ENCODE measurements around the gene RAG1. TPM values are rescaled to one million over a fixed set of nuclear protein-coding genes. Genes with fewer than 3 reads are reported as not detected.

RAG1 gene
- total RNA-seq, 1 donor from 2014 or later: 1.6 TPM

DNA sequence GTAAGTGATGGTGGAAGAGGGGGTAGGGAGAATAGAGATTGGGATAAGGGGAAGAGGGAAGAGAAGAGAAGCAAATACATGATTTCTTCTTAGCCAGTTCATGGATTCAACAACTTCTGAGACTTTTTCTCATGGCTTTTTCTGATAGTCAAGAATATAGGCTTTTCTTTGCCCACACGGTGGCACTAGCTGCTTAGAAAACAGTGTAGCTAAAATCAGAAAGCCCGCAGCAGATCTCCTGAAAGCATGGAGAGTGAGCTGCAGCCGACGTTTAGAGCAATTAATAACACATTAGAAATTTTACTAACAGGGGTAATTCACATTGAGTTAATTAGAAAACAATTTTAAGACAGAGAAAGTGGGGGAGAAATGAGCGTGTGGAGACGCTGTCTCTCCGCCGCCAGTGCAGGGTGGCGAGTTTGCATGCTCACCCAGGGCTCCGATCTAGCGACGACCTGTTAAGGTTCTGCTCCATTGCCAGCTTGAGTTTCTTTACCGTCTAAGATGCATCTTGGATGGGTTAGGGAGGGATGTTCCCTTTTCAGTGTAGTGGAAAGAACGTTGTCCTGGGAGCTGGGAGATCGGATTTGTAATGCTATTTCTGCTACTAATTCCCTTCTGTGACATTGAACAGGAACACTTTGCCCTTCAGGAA, 3.3 kb upstream of the RAG1 start:
- peaks cover 0 to 3% (median 0%) of the 10 kb centered on the region in 3 donors for H3K27me3 ChIP-seq (ENCODE audit: control insufficient read depth in 3 of 3, insufficient read depth in 3 of 3, low read length in 3 of 3)
- peaks cover 0 to 2% (median 0%) of the 10 kb centered on the region in 3 donors for H3K9me3 ChIP-seq (ENCODE audit: control insufficient read depth in 3 of 3, low read length in 3 of 3)
- no peaks in the 10 kb centered on the region for H3K36me3 ChIP-seq (ENCODE audit: control insufficient read depth in 3 of 3, insufficient read depth in 3 of 3, low read length in 3 of 3)
- peaks cover 0 to 4% (median 3%) of the 10 kb centered on the region in 3 donors for H3K4me1 ChIP-seq (ENCODE audit: control insufficient read depth in 3 of 3, insufficient read depth in 3 of 3, low read length in 3 of 3)
- H3K27ac ChIP-seq (ENCODE audit: low read depth, low read length): no peak overlapping the region
- peak overlapping the region; percentile 60 to 65 (median 63) for H3K4me3 ChIP-seq (ENCODE audit: low read length in 3 of 3)
- H3K9ac ChIP-seq (ENCODE audit: low read depth in 1 of 3, low read length in 3 of 3): peak overlapping the region in 2 of 3 donors; percentile 52 to 58

DNA sequence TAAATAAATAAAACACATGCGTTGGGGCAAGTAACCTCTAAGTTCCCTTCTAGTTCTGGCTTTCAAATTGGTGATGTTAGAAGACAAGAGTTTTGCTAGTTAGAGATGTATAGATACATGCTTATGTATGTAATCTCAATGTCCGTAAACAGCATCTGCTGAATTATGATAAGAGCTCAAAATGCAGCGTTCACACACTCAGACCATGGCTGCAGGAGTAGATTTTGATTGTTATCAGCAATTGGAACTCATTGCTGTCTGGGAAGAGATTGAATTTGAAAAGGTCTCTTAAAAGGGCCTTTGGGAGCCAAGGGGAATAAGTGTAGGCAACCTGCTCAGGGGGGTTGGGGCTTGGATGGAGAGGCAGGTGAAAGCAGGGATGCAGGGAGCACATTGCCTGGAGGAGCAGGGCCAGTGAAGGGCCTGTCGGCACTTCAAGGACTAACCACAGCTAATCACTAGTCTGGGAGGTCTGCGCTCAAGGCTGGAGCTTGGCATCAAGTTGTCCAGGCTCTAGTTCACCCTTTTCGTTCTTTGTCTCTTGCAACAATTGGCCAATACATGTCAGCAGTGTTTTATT, 2.7 kb upstream of the RAG1 start:
- no peak overlapping the region for H3K27ac ChIP-seq (ENCODE audit: low read depth, low read length)
- H3K9me3 ChIP-seq (ENCODE audit: control insufficient read depth in 3 of 3, low read length in 3 of 3): no peaks in the 10 kb centered on the region
- H3K27me3 ChIP-seq (ENCODE audit: control insufficient read depth in 3 of 3, insufficient read depth in 3 of 3, low read length in 3 of 3): peaks cover 0 to 3% (median 0%) of the 10 kb centered on the region in 3 donors
- no peaks in the 10 kb centered on the region for H3K36me3 ChIP-seq (ENCODE audit: control insufficient read depth in 3 of 3, insufficient read depth in 3 of 3, low read length in 3 of 3)
- peak overlapping the region in 1 of 3 donors; percentile 58 for H3K9ac ChIP-seq (ENCODE audit: low read depth in 1 of 3, low read length in 3 of 3)
- peak overlapping the region in 2 of 3 donors; percentile 63 to 65 for H3K4me3 ChIP-seq (ENCODE audit: low read length in 3 of 3)
- peaks cover 0 to 4% (median 3%) of the 10 kb centered on the region in 3 donors for H3K4me1 ChIP-seq (ENCODE audit: control insufficient read depth in 3 of 3, insufficient read depth in 3 of 3, low read length in 3 of 3)

DNA sequence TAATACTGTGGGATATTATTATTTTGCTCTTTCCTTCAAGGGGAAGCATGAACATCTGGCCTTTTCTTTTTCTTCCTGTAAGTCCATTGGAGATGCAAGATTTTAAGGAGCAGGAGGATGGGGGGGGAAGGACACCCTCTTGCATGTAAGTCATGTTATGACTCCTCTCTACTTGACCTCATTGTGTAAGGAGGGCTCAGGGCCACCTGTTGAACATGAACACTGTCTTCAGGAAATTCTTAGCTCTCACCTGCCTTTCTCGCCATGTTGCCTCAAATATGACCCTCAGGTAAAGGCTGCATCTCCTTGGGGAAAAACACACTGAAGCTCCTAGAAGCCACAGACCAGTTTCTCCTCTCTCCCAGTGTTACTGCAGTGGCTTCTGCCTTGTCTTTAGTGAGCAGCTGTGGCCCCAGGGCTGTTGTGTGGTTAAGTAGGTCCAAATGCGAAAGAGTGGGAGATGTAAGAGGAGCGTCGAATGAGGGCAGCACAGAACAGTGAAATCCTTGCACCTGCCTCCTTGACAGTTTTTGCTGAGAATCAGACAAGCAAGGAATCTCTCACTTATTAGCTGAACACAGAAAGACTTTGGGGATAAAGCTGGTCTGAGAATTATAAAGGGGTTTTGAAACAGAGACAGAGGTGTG, 1.3 kb upstream of the RAG1 start:
- Histone ChIP-seq H3K4me3 (ENCODE audit: low read length in 3 of 3) (no peak overlapping the region), H3K9ac (ENCODE audit: low read depth in 1 of 3, low read length in 3 of 3) (no peak overlapping the region), H3K36me3 (ENCODE audit: control insufficient read depth in 3 of 3, insufficient read depth in 3 of 3, low read length in 3 of 3) (no peaks in the 10 kb centered on the region), H3K9me3 (ENCODE audit: control insufficient read depth in 3 of 3, low read length in 3 of 3) (no peaks in the 10 kb centered on the region), H3K27me3 (ENCODE audit: control insufficient read depth in 3 of 3, insufficient read depth in 3 of 3, low read length in 3 of 3) (peaks cover 0 to 3% (median 2%) of the 10 kb centered on the region in 3 donors), H3K27ac (ENCODE audit: low read depth, low read length) (no peak overlapping the region), H3K4me1 (ENCODE audit: control insufficient read depth in 3 of 3, insufficient read depth in 3 of 3, low read length in 3 of 3) (peaks cover 0 to 4% (median 3%) of the 10 kb centered on the region in 3 donors)

DNA sequence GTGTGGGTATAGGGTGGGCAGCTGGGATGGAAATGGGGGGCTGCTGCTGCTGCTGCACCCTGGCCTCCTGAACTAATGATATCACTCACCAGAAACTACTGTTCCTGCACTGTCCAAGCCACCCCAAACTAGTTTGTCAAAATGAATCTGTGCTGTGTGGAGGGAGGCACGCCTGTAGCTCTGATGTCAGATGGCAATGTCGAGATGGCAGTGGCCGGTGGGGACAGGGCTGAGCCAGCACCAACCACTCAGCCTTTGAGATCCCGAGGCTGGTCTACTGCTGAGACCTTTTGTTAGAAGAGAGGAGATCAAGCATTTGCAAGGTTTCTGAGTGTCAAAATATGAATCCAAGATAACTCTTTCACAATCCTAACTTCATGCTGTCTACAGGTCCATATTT, 1.3 kb downstream of the RAG1 start:
- H3K36me3 ChIP-seq (ENCODE audit: control insufficient read depth in 3 of 3, insufficient read depth in 3 of 3, low read length in 3 of 3): no peaks in the 10 kb centered on the region
- no peak overlapping the region for H3K9ac ChIP-seq (ENCODE audit: low read depth in 1 of 3, low read length in 3 of 3)
- H3K4me1 ChIP-seq (ENCODE audit: control insufficient read depth in 3 of 3, insufficient read depth in 3 of 3, low read length in 3 of 3): peaks cover 0 to 4% (median 3%) of the 10 kb centered on the region in 3 donors
- H3K9me3 ChIP-seq (ENCODE audit: control insufficient read depth in 3 of 3, low read length in 3 of 3): no peaks in the 10 kb centered on the region
- no peak overlapping the region for H3K27ac ChIP-seq (ENCODE audit: low read depth, low read length)
- peaks cover 0 to 3% (median 2%) of the 10 kb centered on the region in 3 donors for H3K27me3 ChIP-seq (ENCODE audit: control insufficient read depth in 3 of 3, insufficient read depth in 3 of 3, low read length in 3 of 3)
- H3K4me3 ChIP-seq (ENCODE audit: low read length in 3 of 3): no peak overlapping the region

DNA sequence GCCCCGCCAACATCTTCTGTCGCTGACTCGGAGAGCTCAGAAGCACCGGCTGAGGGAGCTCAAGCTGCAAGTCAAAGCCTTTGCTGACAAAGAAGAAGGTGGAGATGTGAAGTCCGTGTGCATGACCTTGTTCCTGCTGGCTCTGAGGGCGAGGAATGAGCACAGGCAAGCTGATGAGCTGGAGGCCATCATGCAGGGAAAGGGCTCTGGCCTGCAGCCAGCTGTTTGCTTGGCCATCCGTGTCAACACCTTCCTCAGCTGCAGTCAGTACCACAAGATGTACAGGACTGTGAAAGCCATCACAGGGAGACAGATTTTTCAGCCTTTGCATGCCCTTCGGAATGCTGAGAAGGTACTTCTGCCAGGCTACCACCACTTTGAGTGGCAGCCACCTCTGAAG, 6.7 kb downstream of the RAG1 start:
- peaks cover 0 to 2% (median 0%) of the 10 kb centered on the region in 3 donors for H3K27me3 ChIP-seq (ENCODE audit: control insufficient read depth in 3 of 3, insufficient read depth in 3 of 3, low read length in 3 of 3)
- H3K4me1 ChIP-seq (ENCODE audit: control insufficient read depth in 3 of 3, insufficient read depth in 3 of 3, low read length in 3 of 3): no peaks in the 10 kb centered on the region
- H3K36me3 ChIP-seq (ENCODE audit: control insufficient read depth in 3 of 3, insufficient read depth in 3 of 3, low read length in 3 of 3): no peaks in the 10 kb centered on the region
- H3K9me3 ChIP-seq (ENCODE audit: control insufficient read depth in 3 of 3, low read length in 3 of 3): no peaks in the 10 kb centered on the region
- H3K4me3 ChIP-seq (ENCODE audit: low read length in 3 of 3): no peak overlapping the region
- H3K9ac ChIP-seq (ENCODE audit: low read depth in 1 of 3, low read length in 3 of 3): no peak overlapping the region
- H3K27ac ChIP-seq (ENCODE audit: low read depth, low read length): no peak overlapping the region

GRCh38 chr11:36577373-36577772, 9.6 kb downstream of the RAG1 start:
- H3K36me3 ChIP-seq (ENCODE audit: control insufficient read depth in 3 of 3, insufficient read depth in 3 of 3, low read length in 3 of 3): no peaks in the 10 kb centered on the region
- no peak overlapping the region for H3K9ac ChIP-seq (ENCODE audit: low read depth in 1 of 3, low read length in 3 of 3)
- no peaks in the 10 kb centered on the region for H3K9me3 ChIP-seq (ENCODE audit: control insufficient read depth in 3 of 3, low read length in 3 of 3)
- no peaks in the 10 kb centered on the region for H3K27me3 ChIP-seq (ENCODE audit: control insufficient read depth in 3 of 3, insufficient read depth in 3 of 3, low read length in 3 of 3)
- no peak overlapping the region for H3K27ac ChIP-seq (ENCODE audit: low read depth, low read length)
- no peaks in the 10 kb centered on the region for H3K4me1 ChIP-seq (ENCODE audit: control insufficient read depth in 3 of 3, insufficient read depth in 3 of 3, low read length in 3 of 3)
- no peak overlapping the region for H3K4me3 ChIP-seq (ENCODE audit: low read length in 3 of 3)

DNA sequence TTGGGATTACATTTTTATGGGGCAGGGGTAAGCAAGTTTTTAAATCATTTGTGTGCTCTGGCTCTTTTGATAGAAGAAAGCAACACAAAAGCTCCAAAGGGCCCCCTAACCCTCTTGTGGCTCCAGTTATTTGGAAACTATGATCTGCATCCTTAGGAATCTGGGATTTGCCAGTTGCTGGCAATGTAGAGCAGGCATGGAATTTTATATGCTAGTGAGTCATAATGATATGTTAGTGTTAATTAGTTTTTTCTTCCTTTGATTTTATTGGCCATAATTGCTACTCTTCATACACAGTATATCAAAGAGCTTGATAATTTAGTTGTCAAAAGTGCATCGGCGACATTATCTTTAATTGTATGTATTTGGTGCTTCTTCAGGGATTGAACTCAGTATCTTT, 10.1 kb downstream of the RAG1 start:
- no peaks in the 10 kb centered on the region for H3K36me3 ChIP-seq (ENCODE audit: control insufficient read depth in 3 of 3, insufficient read depth in 3 of 3, low read length in 3 of 3)
- H3K4me3 ChIP-seq (ENCODE audit: low read length in 3 of 3): no peak overlapping the region
- no peak overlapping the region for H3K27ac ChIP-seq (ENCODE audit: low read depth, low read length)
- H3K9ac ChIP-seq (ENCODE audit: low read depth in 1 of 3, low read length in 3 of 3): no peak overlapping the region
- H3K27me3 ChIP-seq (ENCODE audit: control insufficient read depth in 3 of 3, insufficient read depth in 3 of 3, low read length in 3 of 3): no peaks in the 10 kb centered on the region
- H3K4me1 ChIP-seq (ENCODE audit: control insufficient read depth in 3 of 3, insufficient read depth in 3 of 3, low read length in 3 of 3): no peaks in the 10 kb centered on the region
- H3K9me3 ChIP-seq (ENCODE audit: control insufficient read depth in 3 of 3, low read length in 3 of 3): no peaks in the 10 kb centered on the region

DNA sequence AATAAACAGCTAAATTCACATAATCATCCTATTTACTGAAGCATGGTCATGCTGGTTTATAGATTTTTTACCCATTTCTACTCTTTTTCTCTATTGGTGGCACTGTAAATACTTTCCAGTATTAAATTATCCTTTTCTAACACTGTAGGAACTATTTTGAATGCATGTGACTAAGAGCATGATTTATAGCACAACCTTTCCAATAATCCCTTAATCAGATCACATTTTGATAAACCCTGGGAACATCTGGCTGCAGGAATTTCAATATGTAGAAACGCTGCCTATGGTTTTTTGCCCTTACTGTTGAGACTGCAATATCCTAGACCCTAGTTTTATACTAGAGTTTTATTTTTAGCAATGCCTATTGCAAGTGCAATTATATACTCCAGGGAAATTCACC, 10.7 kb downstream of the RAG1 start:
- no peak overlapping the region for H3K27ac ChIP-seq (ENCODE audit: low read depth, low read length)
- H3K27me3 ChIP-seq (ENCODE audit: control insufficient read depth in 3 of 3, insufficient read depth in 3 of 3, low read length in 3 of 3): no peaks in the 10 kb centered on the region
- H3K9ac ChIP-seq (ENCODE audit: low read depth in 1 of 3, low read length in 3 of 3): no peak overlapping the region
- no peaks in the 10 kb centered on the region for H3K36me3 ChIP-seq (ENCODE audit: control insufficient read depth in 3 of 3, insufficient read depth in 3 of 3, low read length in 3 of 3)
- no peaks in the 10 kb centered on the region for H3K4me1 ChIP-seq (ENCODE audit: control insufficient read depth in 3 of 3, insufficient read depth in 3 of 3, low read length in 3 of 3)
- no peaks in the 10 kb centered on the region for H3K9me3 ChIP-seq (ENCODE audit: control insufficient read depth in 3 of 3, low read length in 3 of 3)
- no peak overlapping the region for H3K4me3 ChIP-seq (ENCODE audit: low read length in 3 of 3)

- Histone ChIP-seq H3K4me1 (ENCODE audit: control insufficient read depth in 3 of 3, insufficient read depth in 3 of 3, low read length in 3 of 3) (no peaks in the 10 kb centered on the region), H3K27me3 (ENCODE audit: control insufficient read depth in 3 of 3, insufficient read depth in 3 of 3, low read length in 3 of 3) (no peaks in the 10 kb centered on the region), H3K9me3 (ENCODE audit: control insufficient read depth in 3 of 3, low read length in 3 of 3) (no peaks in the 10 kb centered on the region), H3K36me3 (ENCODE audit: control insufficient read depth in 3 of 3, insufficient read depth in 3 of 3, low read length in 3 of 3) (no peaks in the 10 kb centered on the region), H3K4me3 (ENCODE audit: low read length in 3 of 3) (no peak overlapping the region), H3K9ac (ENCODE audit: low read depth in 1 of 3, low read length in 3 of 3) (no peak overlapping the region), H3K27ac (ENCODE audit: low read depth, low read length) (no peak overlapping the region)
These were observed 13.7 kb downstream of the RAG1 start for GRCh38 chr11:36581536-36581935.

DNA sequence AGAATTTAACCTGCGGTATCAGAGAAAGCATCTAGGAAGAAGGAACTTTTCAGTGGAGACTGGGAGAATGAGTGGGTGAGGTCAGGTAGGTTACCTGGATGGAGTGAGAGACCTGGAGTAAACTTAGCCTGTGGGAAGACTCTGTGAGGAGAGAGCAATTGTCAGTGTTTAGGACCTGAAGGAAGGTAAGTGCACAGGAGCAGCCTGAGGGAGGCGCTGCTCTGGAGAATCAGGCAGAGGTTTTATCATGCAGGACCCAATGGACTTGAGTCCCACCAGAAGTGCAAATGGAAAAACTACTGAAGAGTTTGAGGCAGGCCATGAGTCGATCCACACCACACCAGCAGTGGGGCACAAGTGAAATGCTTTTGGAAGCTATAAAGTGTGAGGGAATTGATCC, 15.9 kb downstream of the RAG1 start:
- no peak overlapping the region for H3K4me3 ChIP-seq (ENCODE audit: low read length in 3 of 3)
- H3K4me1 ChIP-seq (ENCODE audit: control insufficient read depth in 3 of 3, insufficient read depth in 3 of 3, low read length in 3 of 3): no peaks in the 10 kb centered on the region
- no peaks in the 10 kb centered on the region for H3K9me3 ChIP-seq (ENCODE audit: control insufficient read depth in 3 of 3, low read length in 3 of 3)
- H3K9ac ChIP-seq (ENCODE audit: low read depth in 1 of 3, low read length in 3 of 3): no peak overlapping the region
- peaks cover 1 to 6% (median 2%) of the 10 kb centered on the region in 3 donors for H3K27me3 ChIP-seq (ENCODE audit: control insufficient read depth in 3 of 3, insufficient read depth in 3 of 3, low read length in 3 of 3)
- H3K27ac ChIP-seq (ENCODE audit: low read depth, low read length): no peak overlapping the region
- H3K36me3 ChIP-seq (ENCODE audit: control insufficient read depth in 3 of 3, insufficient read depth in 3 of 3, low read length in 3 of 3): no peaks in the 10 kb centered on the region
